GM12878 (cell line): ENCODE measurements around the gene HNRNPA2B1. TPM values are rescaled to one million over a fixed set of nuclear protein-coding genes. Genes with fewer than 3 reads are reported as not detected.

Experiments used
- ATAC-seq: fragments of 200-7000 bp; cut with Tn5 transposase; 3 replicates; pipeline ENCODE4 v1.9.1; 2020; ENCODE audit warnings: mild to moderate bottlenecking, moderate library complexity
- BruUV-seq: library from RNA; stranded (reverse); fragments of 400-500 nt; replicated peaks from 2 replicates; lab custom pipeline; 2021; lab: Mats Ljungman, UMichigan
- CTCF ChIA-PET: fragments of 300-600 bp; sonication (Branson Sonifier 250); formaldehyde crosslinking; extraction: SDS; loops from one replicate; lab custom pipeline; 2021; ENCODE audit warnings: inconsistent platforms; lab: Yijun Ruan, JAX
- POLR2A ChIA-PET: fragments of 350-600 bp; formaldehyde crosslinking; extraction: SDS; loops from one replicate; lab custom pipeline; 2021; ENCODE audit warnings: inconsistent platforms; lab: Charles Lee
- RAD21 ChIA-PET: fragments of 300-600 bp; sonication (Branson Sonifier 250); formaldehyde crosslinking; loops from one replicate; lab custom pipeline; 2023; ENCODE audit warnings: antibody characterized with exemption; ENCODE audit not compliant: unreplicated experiment; lab: Charles Lee
- SMC1A ChIA-PET: fragments of 300-600 bp; sonication (Branson Sonifier 250); formaldehyde crosslinking; loops from one replicate; lab custom pipeline; 2023; ENCODE audit not compliant: unreplicated experiment, uncharacterized antibody; lab: Charles Lee
- DNase-seq: peaks from one replicate; pipeline ENCODE4 v3.0.0-alpha.2; 2011; ENCODE audit warnings: low read depth, low spot score
- FAIRE-seq: peaks from 3 replicates; lab custom pipeline; 2011; peaks lifted over from hg19 to GRCh38; lab: Jason Lieb, UNC
- H2AFZ ChIP-seq: 2 replicates; pipeline ENCODE4 v1.6.0; 2011; ENCODE audit warnings: low read depth, low read length, control low read depth; ENCODE audit not compliant: control insufficient read depth
- H3K27ac ChIP-seq: 2 replicates; pipeline ENCODE4 v1.5.1; 2011; ENCODE audit warnings: control low read depth; ENCODE audit not compliant: control insufficient read depth, insufficient read depth
- H3K27me3 ChIP-seq, 2 experiments: replicated peaks in 1 of 2; 2 replicates each; pipeline versions ENCODE4 v1.6.0 to v1.6.1; 2011; ENCODE audit warnings: low read length in 1 of 2; ENCODE audit not compliant: control insufficient read depth in 2 of 2, insufficient read depth in 2 of 2
- H3K36me3 ChIP-seq, 2 experiments: 2 replicates each; pipeline ENCODE4 v1.5.1; 2011; ENCODE audit warnings: low read length in 1 of 2; ENCODE audit not compliant: control insufficient read depth in 2 of 2, insufficient read depth in 2 of 2
- H3K4me1 ChIP-seq: 2 replicates; pipeline ENCODE4 v1.6.1; 2011; ENCODE audit warnings: mild to moderate bottlenecking, low read length, moderate library complexity, mixed read lengths; ENCODE audit not compliant: control insufficient read depth, insufficient read depth
- H3K4me2 ChIP-seq: 2 replicates; pipeline ENCODE4 v1.6.0; 2011; ENCODE audit warnings: control low read depth; ENCODE audit not compliant: control insufficient read depth, insufficient read depth
- H3K4me3 ChIP-seq: fragments of 200-600 bp; sonication (generic); 2 replicates; pipeline ENCODE4 v1.5.1; 2016
- H3K79me2 ChIP-seq: 2 replicates; pipeline ENCODE4 v1.6.0; 2011; ENCODE audit warnings: low read length; ENCODE audit not compliant: control insufficient read depth, insufficient read depth
- H3K9ac ChIP-seq: 2 replicates; pipeline ENCODE4 v1.8.0; 2011; ENCODE audit warnings: low read length, control low read depth, mixed read lengths; ENCODE audit not compliant: control insufficient read depth, insufficient read depth
- H3K9me3 ChIP-seq: replicated peaks from 3 replicates; pipeline ENCODE4 v1.5.1; 2011; ENCODE audit warnings: mild to moderate bottlenecking, low read length; ENCODE audit not compliant: control insufficient read depth, insufficient read depth
- H4K20me1 ChIP-seq: 2 replicates; pipeline ENCODE4 v1.6.0; 2011; ENCODE audit not compliant: control insufficient read depth, insufficient read depth
- BCL3 ChIP-seq: IDR thresholded peaks from 2 replicates; pipeline ENCODE4 v1.6.1; 2011; ENCODE audit warnings: borderline replicate concordance, low read depth, mild to moderate bottlenecking, moderate library complexity, low read length; ENCODE audit not compliant: insufficient read depth, poor library complexity, severe bottlenecking
- ELK1 ChIP-seq: IDR thresholded peaks from 2 replicates; pipeline ENCODE4 v1.6.1; 2012; ENCODE audit warnings: low read depth, low read length, improper control_type of control experiment
- HDGF ChIP-seq: fragments of 450-650 bp; IDR thresholded peaks from 2 replicates; pipeline ENCODE4 v1.6.1; 2016; ENCODE audit warnings: antibody characterized with exemption
- LARP7 ChIP-seq: fragments of 450-650 bp; IDR thresholded peaks from 2 replicates; pipeline ENCODE4 v1.6.1; 2017; ENCODE audit warnings: mild to moderate bottlenecking
- MYC ChIP-seq: IDR thresholded peaks from 2 replicates; pipeline ENCODE4 v1.6.1; 2011; ENCODE audit warnings: mild to moderate bottlenecking, low read length, moderate library complexity, inconsistent platforms; ENCODE audit not compliant: insufficient read depth, insufficient replicate concordance, insufficient read length, severe bottlenecking
- NR2C2 ChIP-seq: IDR thresholded peaks from 2 replicates; pipeline ENCODE4 v1.6.1; 2011; ENCODE audit warnings: borderline replicate concordance, low read depth; ENCODE audit not compliant: control insufficient read depth, insufficient read length
- PAX5 ChIP-seq: IDR thresholded peaks from 2 replicates; pipeline ENCODE4 v1.6.1; 2011; ENCODE audit warnings: low read depth, low read length, borderline replicate concordance
- PML ChIP-seq: IDR thresholded peaks from 2 replicates; pipeline ENCODE4 v1.6.1; 2012; ENCODE audit warnings: low read length, inconsistent platforms
- RELA ChIP-seq: fragments of 450-650 bp; IDR thresholded peaks from 2 replicates; pipeline ENCODE4 v1.8.0; 2014; ENCODE audit warnings: borderline replicate concordance; ENCODE audit not compliant: partially characterized antibody
- REST ChIP-seq: IDR thresholded peaks from 2 replicates; pipeline ENCODE4 v1.6.1; 2012; ENCODE audit warnings: mild to moderate bottlenecking, low read depth, low read length
- TARDBP ChIP-seq: IDR thresholded peaks from 2 replicates; pipeline ENCODE4 v1.6.1; 2016; ENCODE audit warnings: borderline replicate concordance
- ZNF274 ChIP-seq: IDR thresholded peaks from one replicate; pipeline ENCODE4 v1.8.0; 2011; ENCODE audit not compliant: insufficient read length, insufficient read depth
- WGBS: methylation state at CpG from one replicate; pipeline ENCODE4 v1.1.6; 2016; ENCODE audit warnings: low lambda C conversion rate; ENCODE audit not compliant: insufficient replicate concordance, insufficient coverage; ENCODE audit errors: missing lambda C conversion rate; 5-methylcytosine and 5-hydroxymethylcytosine counted together
- in situ Hi-C: fragments of 300-500 bp; cut with MboI; formaldehyde crosslinking; loops from 9 replicates; pipeline ENCODE4 v1.14.3; 2018; ENCODE audit warnings: mixed read lengths
- intact Hi-C: fragments of 100-400 bp; cut with micrococcal nuclease; formaldehyde crosslinking; loops from one replicate; pipeline ENCODE4 v1.14.2; 2022; ENCODE audit not compliant: unreplicated experiment
- polyA plus RNA-seq, 11 experiments: library from polyadenylated mRNA; depleted of rRNA in 4 of 11; unstranded in 6 of 11; stranded (reverse) in 5 of 11; fragments of >200 nt; fragmentation: Nextera tagmentation in 4 of 11; fragmentation: Illumina TruSeq in 1 of 11; extraction: Ambion mirVana in 4 of 11; extraction: Trizol in 1 of 11; gene quantifications; 1 replicate in 1 of 11; 2 replicates in 10 of 11; pipeline versions ENCODE4 v1.2.1 to v1.2.3, GENCODE V29; 2011 to 2016; ENCODE audit warnings: inconsistent platforms in 2 of 11, missing spikeins in 2 of 11, low read depth in 1 of 11
- total RNA-seq, 4 experiments: library from RNA; depleted of rRNA in 3 of 4; stranded (reverse); fragments of >200 nt in 3 of 4; fragmentation: Illumina TruSeq in 1 of 4; extraction: Trizol in 1 of 4; gene quantifications; 2 replicates each; pipeline versions ENCODE4 v1.2.1 to v1.2.3, GENCODE V29; 2013 to 2021

Gene HNRNPA2B1
- total and polyA plus RNA-seq, 10 of the 15 experiments (the other 5 are each of a cell fraction or from before 2014, with no cell fraction given), result 295 to 1,396 (median 932) TPM

- FAIRE-seq (no peak), DNase-seq (no peak)
- RAD21 ChIA-PET, result no interaction called here
- Histone ChIP-seq H3K36me3 (no peaks in the 10 kb centered on the region), H3K9ac (no peak overlapping the region), H3K79me2 (no peaks in the 10 kb centered on the region), H2AFZ (no peak overlapping the region), H3K4me1 (no peaks in the 10 kb centered on the region), H3K4me3 (no peak overlapping the region)
- POLR2A ChIA-PET, result no interaction called here
- 49% methylated on average over 5 of the region's 5 CpGs for WGBS
- intact Hi-C loops, result no loop called here
- SMC1A ChIA-PET, result interaction anchor here (0.7 to 2.1 kb wide), 2 partner anchors 13 to 14 kb away, joined by 5 read pairs; no protein-coding TSS in a partner anchor
- TF ChIP-seq REST (no peak), ZNF274 (no peak)
- TF ChIP-seq, all 136 proteins: peak for 0
- Histone ChIP-seq H3K9me3 (no peaks in the 10 kb centered on the region), H3K27me3 (no peaks in the 10 kb centered on the region; a peak in 2 of 4 replicates), H4K20me1 (no peaks in the 10 kb centered on the region), H3K4me2 (no peak overlapping the region), H3K27ac (no peak overlapping the region)
- no peak for ATAC-seq
- in situ Hi-C loops, result no loop called here
- CTCF ChIA-PET, result interaction anchor here (1.1 kb wide), 1 partner anchor 141 kb away, joined by 3 read pairs; no protein-coding TSS in a partner anchor
- BruUV-seq, result no TSS peak
Observed at GRCh38 chr7:26224359-26224758, 23.8 kb upstream of the HNRNPA2B1 start.

- Histone ChIP-seq H3K36me3 (peaks cover 0 to 11% of the 10 kb centered on the region in 2 experiments; a peak in 2 of 4 replicates), H3K4me1 (no peaks in the 10 kb centered on the region), H3K9ac (no peak overlapping the region), H4K20me1 (no peaks in the 10 kb centered on the region), H3K9me3 (no peaks in the 10 kb centered on the region), H3K79me2 (peaks cover 3% of the 10 kb centered on the region), H3K4me3 (no peak overlapping the region), H3K4me2 (no peak overlapping the region), H3K27ac (no peak overlapping the region), H2AFZ (no peak overlapping the region), H3K27me3 (no peaks in the 10 kb centered on the region; a peak in 1 of 4 replicates)
- FAIRE-seq (no peak), ATAC-seq (peak; percentile 35; the same call in 2 of the 3 replicates), DNase-seq (no peak)
- no TSS peak for BruUV-seq
- POLR2A ChIA-PET, result no interaction called here
- intact Hi-C loops, result no loop called here
- RAD21 ChIA-PET, result no interaction called here
- SMC1A ChIA-PET, result no interaction called here
- CTCF ChIA-PET, result no interaction called here
- in situ Hi-C loops, result no loop called here
- 74% methylated on average over 2 of the region's 2 CpGs for WGBS
- TF ChIP-seq NR2C2 (no peak), BCL3 (no peak), ELK1 (no peak), RELA (no peak), PML (no peak), TARDBP (no peak), PAX5 (no peak), LARP7 (no peak), HDGF (no peak), MYC (no peak)
Observed at GRCh38 chr7:26216049-26216448, 15.5 kb upstream of the HNRNPA2B1 start.
